ENCODE data around the gene STPG1.

Gene STPG1

GRCh38 chr1:24369801-24370200 is 43.8 kb downstream of the STPG1 start:
- no peak for DNase-seq (ENCODE audit: low spot score)

- no peak for DNase-seq (ENCODE audit: low spot score)
These were observed 44.4 kb downstream of the STPG1 start for GRCh38 chr1:24369199-24369598.

GRCh38 chr1:24366707-24367106 is 46.9 kb downstream of the STPG1 start:
- no peak for DNase-seq (ENCODE audit: low spot score)

GRCh38 chr1:24364975-24365678 is 48.5 kb downstream of the STPG1 start:
- no peak for DNase-seq (ENCODE audit: low spot score)

- no peak for DNase-seq (ENCODE audit: low spot score)
These were observed 49.0 kb downstream of the STPG1 start for GRCh38 chr1:24364605-24364974.

GRCh38 chr1:24363994-24364393 is 49.6 kb downstream of the STPG1 start:
- DNase-seq (ENCODE audit: low spot score): no peak

GRCh38 chr1:24362982-24363614 is 50.5 kb downstream of the STPG1 start:
- no peak for DNase-seq (ENCODE audit: low spot score)

GRCh38 chr1:24362396-24362795 is 51.2 kb downstream of the STPG1 start:
- no peak for DNase-seq (ENCODE audit: low spot score)

- DNase-seq (ENCODE audit: low spot score): no peak
These were observed 51.8 kb downstream of the STPG1 start for GRCh38 chr1:24361811-24362210.

- no peak for DNase-seq (ENCODE audit: low spot score)
These were observed 52.9 kb downstream of the STPG1 start for GRCh38 chr1:24360681-24361080.

GRCh38 chr1:24357038-24357437 is 56.5 kb downstream of the STPG1 start:
- DNase-seq (ENCODE audit: low spot score): no peak

- no peak for DNase-seq (ENCODE audit: low spot score)
These were observed 58.1 kb downstream of the STPG1 start for GRCh38 chr1:24355466-24355865.

- no peak for DNase-seq (ENCODE audit: low spot score)
These were observed 60.2 kb downstream of the STPG1 start for GRCh38 chr1:24353292-24353891.

- peak; percentile 6 for DNase-seq (ENCODE audit: low spot score)
These were observed 61.5 kb downstream of the STPG1 start for GRCh38 chr1:24351918-24352627.

GRCh38 chr1:24351247-24351646 is 62.3 kb downstream of the STPG1 start:
- DNase-seq (ENCODE audit: low spot score): no peak

- DNase-seq (ENCODE audit: low spot score): no peak
These were observed 63.7 kb downstream of the STPG1 start for GRCh38 chr1:24349891-24350290.

- DNase-seq (ENCODE audit: low spot score): no peak
These were observed 65.4 kb downstream of the STPG1 start for GRCh38 chr1:24348196-24348595.

GRCh38 chr1:24347159-24347934 is 66.2 kb downstream of the STPG1 start:
- no peak for DNase-seq (ENCODE audit: low spot score)

- DNase-seq (ENCODE audit: low spot score): no peak
These were observed 68.2 kb downstream of the STPG1 start for GRCh38 chr1:24345334-24345733.

- DNase-seq (ENCODE audit: low spot score): no peak
These were observed 69.4 kb downstream of the STPG1 start for GRCh38 chr1:24344090-24344742.

GRCh38 chr1:24343412-24344089 is 70.0 kb downstream of the STPG1 start:
- no peak for DNase-seq (ENCODE audit: low spot score)
